ENCODE results near the gene MIA2.

DNA sequence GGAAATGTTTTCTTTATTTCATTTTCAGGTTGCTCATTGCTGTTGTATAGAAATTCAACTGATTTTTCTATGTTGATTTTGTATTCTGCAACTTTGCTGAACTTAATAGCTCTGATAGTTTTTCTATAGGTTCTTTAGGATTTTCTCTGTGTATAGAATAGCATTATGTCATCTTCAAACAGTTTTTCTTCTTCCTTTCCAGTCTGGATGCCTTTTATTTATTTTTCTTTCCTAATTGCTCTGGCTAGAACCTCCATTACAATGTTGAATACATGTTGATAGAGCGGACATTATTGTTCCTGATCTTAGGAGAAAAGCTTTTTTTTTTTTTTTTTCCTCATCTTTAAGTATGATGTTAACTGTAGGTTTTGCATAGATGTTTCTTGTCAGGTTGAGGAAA is 39.2 kb downstream of the MIA2 start:
- TF ChIP-seq, protein P1, sequence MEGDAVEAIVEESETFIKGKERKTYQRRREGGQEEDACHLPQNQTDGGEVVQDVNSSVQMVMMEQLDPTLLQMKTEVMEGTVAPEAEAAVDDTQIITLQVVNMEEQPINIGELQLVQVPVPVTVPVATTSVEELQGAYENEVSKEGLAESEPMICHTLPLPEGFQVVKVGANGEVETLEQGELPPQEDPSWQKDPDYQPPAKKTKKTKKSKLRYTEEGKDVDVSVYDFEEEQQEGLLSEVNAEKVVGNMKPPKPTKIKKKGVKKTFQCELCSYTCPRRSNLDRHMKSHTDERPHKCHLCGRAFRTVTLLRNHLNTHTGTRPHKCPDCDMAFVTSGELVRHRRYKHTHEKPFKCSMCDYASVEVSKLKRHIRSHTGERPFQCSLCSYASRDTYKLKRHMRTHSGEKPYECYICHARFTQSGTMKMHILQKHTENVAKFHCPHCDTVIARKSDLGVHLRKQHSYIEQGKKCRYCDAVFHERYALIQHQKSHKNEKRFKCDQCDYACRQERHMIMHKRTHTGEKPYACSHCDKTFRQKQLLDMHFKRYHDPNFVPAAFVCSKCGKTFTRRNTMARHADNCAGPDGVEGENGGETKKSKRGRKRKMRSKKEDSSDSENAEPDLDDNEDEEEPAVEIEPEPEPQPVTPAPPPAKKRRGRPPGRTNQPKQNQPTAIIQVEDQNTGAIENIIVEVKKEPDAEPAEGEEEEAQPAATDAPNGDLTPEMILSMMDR (IDR thresholded peaks at IDR 0.05; ENCODE audit: poor library complexity) = no peak
- no peak for TF ChIP-seq EZH2 (IDR thresholded peaks at IDR 0.05; ENCODE audit: borderline replicate concordance)

Measured in hepatocyte (in vitro differentiated cells).